ENCODE results near the gene TMEM60.
"Not testable (repeated sequence)": the region's sequence is repeated elsewhere in the genome, so short reads cannot be mapped to it uniquely, and the experiment has no call there.

Gene TMEM60

GRCh38 chr7:77837275-77837674, 39.0 kb upstream of the TMEM60 start:
- H3K27ac ChIP-seq, result no peak overlapping the region
- TF ChIP-seq, protein P1, sequence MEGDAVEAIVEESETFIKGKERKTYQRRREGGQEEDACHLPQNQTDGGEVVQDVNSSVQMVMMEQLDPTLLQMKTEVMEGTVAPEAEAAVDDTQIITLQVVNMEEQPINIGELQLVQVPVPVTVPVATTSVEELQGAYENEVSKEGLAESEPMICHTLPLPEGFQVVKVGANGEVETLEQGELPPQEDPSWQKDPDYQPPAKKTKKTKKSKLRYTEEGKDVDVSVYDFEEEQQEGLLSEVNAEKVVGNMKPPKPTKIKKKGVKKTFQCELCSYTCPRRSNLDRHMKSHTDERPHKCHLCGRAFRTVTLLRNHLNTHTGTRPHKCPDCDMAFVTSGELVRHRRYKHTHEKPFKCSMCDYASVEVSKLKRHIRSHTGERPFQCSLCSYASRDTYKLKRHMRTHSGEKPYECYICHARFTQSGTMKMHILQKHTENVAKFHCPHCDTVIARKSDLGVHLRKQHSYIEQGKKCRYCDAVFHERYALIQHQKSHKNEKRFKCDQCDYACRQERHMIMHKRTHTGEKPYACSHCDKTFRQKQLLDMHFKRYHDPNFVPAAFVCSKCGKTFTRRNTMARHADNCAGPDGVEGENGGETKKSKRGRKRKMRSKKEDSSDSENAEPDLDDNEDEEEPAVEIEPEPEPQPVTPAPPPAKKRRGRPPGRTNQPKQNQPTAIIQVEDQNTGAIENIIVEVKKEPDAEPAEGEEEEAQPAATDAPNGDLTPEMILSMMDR (IDR thresholded peaks at IDR 0.05), result no peak
- no peak for TF ChIP-seq ZFX (IDR thresholded peaks at IDR 0.05; ENCODE audit: borderline replicate concordance)

DNA sequence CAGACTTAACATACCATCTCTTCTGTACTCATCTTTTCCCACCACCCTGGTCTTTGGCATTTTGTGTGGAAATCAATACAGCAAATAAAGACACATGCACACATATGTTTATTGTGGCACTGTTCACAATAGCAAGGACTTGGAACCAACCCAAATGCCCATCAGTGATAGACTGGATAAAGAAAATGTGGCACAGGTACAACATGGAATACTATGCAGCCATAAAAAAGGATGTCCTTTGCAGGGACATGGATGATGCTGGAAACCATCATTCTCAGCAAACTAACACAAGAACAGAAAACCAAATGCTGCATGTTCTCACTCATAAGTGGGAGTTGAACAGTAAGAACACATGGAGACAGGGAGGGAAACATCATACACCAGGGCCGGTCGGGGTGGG, 38.2 kb upstream of the TMEM60 start:
- not testable (repeated sequence) for H3K27ac ChIP-seq

DNA sequence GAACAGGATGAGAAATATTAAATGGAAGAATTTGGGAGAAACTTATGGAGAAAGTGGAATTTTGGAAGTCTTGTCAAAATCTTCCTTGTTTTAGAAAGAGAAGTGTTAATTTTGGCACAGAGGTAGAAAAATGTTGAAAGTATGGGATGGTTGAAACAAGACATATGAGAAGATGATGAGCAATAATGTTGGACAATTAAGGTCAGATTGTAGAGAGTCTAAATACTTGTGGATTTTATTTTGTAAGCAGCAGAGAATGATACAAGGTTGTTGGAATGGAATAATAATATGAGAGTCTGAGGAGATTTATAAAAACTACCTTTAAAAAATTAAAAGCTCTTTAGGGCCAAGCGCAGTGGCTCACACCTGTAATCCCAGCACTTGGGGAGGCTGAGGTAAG, 34.9 kb upstream of the TMEM60 start:
- TF ChIP-seq, protein P1 (IDR thresholded peaks at IDR 0.05), result no peak
- no peak for TF ChIP-seq ZFX (IDR thresholded peaks at IDR 0.05; ENCODE audit: borderline replicate concordance)
- no peak overlapping the region for H3K27ac ChIP-seq

DNA sequence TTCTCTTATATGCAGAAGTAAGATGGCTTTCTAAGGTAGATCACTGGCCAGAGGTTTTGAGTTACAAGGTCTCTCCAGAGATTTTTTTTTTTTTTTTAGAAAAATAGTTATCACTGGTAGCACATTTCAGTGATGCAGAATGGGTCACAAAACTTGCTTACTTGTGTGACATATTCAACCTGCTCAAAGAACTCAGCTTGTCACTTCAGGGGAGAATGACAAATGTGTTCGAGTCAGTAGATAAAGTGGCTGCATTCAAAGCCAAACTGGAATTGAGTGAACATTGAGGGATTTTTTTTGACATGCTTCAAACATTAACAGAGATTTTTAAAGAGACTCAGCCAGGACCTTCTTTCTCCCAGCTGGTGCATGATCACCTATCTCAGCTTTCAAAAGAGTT, 33.7 kb upstream of the TMEM60 start:
- H3K27ac ChIP-seq, result no peak overlapping the region
- no peak for TF ChIP-seq ZFX (IDR thresholded peaks at IDR 0.05; ENCODE audit: borderline replicate concordance)
- TF ChIP-seq, protein P1 (IDR thresholded peaks at IDR 0.05), result no peak

- no peak for TF ChIP-seq ZFX (IDR thresholded peaks at IDR 0.05; ENCODE audit: borderline replicate concordance)
- TF ChIP-seq, protein P1 (IDR thresholded peaks at IDR 0.05), result no peak
- H3K27ac ChIP-seq, result no peak overlapping the region
These were observed 33.2 kb upstream of the TMEM60 start for GRCh38 chr7:77831481-77831880.

DNA sequence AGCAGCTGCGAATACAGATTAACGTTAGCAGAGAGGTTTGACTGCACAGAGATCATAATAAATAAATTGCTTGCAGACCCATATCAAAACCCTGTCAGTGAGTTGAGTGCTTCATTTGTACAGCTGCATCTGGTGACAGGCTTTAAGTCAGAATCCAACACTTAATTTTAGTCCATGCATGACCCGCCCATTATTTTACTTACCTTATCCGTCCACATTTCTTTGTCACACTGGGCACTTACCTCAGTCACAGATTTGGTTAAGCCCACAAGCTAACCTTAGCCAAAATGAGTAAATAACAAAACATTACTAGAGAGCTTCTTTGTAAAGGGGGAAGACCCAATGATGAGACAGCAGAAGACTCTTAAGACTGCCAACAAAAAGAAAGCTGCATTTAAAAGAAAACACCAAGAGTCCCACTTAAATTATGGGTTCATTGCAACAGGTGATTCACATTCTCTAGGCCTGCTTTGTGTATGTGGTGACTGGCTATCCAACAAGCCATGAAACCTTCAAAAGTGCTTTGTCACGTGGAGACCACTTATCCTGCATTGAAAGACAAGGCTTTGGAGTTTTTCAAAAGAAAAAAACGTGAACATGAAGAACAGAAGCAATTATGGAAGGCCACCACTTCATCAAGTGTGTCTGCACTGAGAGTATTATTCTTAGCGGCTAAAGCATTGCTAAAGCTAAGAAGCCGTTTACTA, 32.6 kb upstream of the TMEM60 start:
- TF ChIP-seq ZFX (IDR thresholded peaks at IDR 0.05; ENCODE audit: borderline replicate concordance), result no peak
- TF ChIP-seq, protein P1 (IDR thresholded peaks at IDR 0.05), result no peak

DNA sequence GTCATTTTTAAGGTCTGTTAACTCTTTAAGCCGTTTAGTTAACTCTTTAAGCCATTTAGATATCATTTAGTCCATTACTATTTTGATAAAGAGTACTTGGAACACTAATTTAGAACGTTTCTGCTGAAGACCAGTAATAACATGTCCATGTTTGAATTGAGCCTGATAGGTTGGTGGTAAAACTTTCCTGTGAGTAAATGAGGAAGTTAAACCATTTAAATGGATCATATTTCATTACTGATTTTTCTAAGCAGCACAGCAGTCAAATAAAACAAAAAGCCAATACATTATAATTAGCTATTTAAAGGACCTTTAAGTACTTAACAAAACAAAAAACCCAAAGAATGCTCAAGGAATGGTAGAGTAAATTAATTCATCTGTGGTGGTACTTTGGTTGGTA, 29.8 kb upstream of the TMEM60 start:
- no peak overlapping the region for H3K27ac ChIP-seq
- TF ChIP-seq ZFX (IDR thresholded peaks at IDR 0.05; ENCODE audit: borderline replicate concordance), result no peak
- TF ChIP-seq, protein P1 (IDR thresholded peaks at IDR 0.05), result no peak

More for the DNA sequence above, 32.6 kb upstream of the TMEM60 start:
- no peak overlapping the region for H3K27ac ChIP-seq

DNA sequence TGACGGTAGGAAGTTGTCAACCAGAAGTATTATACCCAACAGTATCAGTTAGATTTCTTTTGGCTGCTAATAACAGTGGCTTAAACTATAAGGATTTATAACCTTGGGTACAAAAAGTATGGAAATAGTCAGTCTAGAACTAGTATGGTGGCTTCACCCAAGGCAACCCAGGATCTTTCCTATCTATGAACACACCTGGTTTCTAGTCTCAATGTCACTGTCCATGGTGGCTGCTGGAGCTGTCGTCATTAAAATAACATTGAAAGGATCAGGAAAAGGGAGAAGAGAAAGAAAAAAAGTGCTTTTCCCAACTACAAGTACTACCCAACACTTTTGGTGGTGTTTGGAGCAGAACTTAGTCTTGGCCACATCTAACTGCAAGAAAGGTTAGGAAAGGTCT, 28.1 kb upstream of the TMEM60 start:
- H3K27ac ChIP-seq, result no peak overlapping the region
- TF ChIP-seq, protein P1 (IDR thresholded peaks at IDR 0.05), result no peak
- TF ChIP-seq ZFX (IDR thresholded peaks at IDR 0.05; ENCODE audit: borderline replicate concordance), result no peak
